GM21390 (cell line): ENCODE results near the gene TRABD2B.

Source experiments
- ATAC-seq: cut with Tn5 transposase; IDR thresholded peaks from one replicate; pipeline ENCODE4 v1.9.1; 2021; ENCODE audit not compliant: unreplicated experiment

TRABD2B gene

DNA sequence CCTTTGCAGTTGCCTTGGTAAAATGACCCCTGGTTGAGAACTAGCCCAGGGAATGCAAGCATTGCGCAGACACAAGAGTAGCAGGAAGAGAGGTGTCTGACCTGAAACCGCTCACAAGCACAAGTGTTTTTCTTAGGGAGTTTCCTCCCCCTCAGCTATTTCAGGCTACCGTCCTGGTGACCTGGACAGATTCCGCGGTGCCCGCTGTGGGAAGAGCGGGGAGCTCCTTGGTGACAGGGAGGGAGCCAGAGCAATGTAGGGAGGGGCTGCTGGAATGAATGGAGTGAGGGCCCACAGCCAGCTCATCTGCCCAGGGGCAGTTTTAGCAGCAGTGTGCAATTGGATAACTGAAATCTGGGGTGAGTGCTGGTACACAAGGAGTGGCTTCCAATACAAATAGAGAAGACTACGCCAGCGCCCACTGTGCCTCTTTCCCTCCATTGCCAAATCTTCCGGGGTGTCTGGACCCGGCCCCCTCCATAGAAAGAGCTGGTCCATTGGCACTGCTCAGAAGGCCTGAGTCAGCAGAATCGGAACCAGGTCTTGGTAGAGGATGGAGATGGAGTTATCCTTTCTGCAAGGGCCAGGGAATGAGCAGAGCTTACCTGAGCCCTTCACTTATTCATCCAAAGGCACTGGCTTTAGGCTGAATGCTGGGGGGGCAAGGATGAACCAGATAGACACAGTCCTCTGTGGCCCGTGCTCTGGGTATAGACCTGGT, 82.8 kb downstream of the TRABD2B start:
- ATAC-seq = no peak

- ATAC-seq = no peak
These were observed 83.9 kb downstream of the TRABD2B start for GRCh38 chr1:47913225-47913823.

GRCh38 chr1:47912756-47913155, 84.4 kb downstream of the TRABD2B start:
- ATAC-seq = no peak

GRCh38 chr1:47911892-47912291, 85.3 kb downstream of the TRABD2B start:
- ATAC-seq = no peak

GRCh38 chr1:47911424-47911823, 85.8 kb downstream of the TRABD2B start:
- ATAC-seq = no peak

- ATAC-seq = no peak
These were observed 88.9 kb downstream of the TRABD2B start for GRCh38 chr1:47908258-47908657.

DNA sequence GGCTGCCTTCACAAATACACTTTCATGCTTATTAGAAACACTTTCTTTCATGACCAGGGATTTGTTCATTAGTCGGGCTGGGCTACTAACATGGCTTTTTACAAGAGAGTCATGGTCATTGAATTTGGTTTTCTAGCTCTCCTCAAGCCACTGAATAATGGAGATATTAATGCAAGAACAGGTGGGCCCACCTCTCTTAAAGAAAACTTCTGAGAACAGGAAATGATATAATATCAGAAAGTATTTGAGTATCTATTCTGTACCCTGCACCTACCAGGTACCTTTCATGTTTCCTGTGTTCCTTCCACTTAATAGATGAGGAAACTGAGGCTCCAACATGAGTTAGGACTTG, 90.0 kb downstream of the TRABD2B start:
- no peak for ATAC-seq

DNA sequence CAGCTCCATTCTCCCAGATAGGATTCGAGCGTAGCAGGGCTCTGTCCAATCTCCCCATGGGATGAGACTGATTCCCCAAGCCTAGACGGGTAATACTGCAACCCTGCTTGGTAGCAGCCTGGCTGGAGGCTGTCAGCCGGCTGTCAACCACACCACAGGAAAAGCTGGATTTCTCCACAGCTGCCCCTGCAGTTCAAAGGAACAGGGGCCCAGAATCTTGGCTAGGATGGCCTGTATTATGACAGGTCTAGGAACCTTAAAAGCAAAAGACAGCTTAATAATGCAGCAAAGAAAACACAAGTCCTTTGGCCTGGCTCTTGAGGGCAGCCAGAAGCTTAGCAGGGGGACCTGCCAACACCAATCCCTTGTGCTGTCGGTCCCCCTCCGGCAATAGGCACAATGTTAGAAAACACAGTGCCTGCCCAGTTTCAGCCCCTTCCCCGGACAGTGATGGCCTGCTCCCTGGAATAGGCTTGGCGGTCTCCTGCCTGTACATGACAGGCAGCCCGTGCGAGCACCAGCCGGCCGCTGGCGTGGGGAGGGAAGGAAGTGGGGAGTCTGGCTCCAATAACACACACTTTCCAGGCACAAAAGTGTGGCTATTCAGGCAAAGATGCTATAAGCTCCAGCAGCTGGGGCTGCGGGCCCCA, 90.5 kb downstream of the TRABD2B start:
- no peak for ATAC-seq

DNA sequence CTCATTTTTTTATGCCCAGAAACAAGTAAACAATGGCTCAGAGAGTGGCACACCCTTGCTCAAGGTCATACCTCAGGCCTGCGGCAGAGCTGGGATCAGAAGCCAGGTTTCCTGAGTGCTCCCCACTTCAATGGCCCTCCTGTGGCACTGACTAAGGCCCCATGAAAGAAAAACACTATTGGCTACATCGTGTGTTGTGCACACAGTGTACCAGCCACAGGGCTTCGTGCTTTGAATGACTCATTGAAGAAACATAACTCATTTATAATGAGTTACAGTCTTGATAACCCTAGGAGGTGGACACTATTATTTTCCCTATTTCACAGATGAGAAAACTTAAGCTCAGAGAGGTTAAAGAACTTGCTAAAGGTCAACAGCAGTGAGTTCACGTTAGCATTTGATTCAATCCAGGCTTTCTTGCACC, 91.2 kb downstream of the TRABD2B start:
- no peak for ATAC-seq

- no peak for ATAC-seq
These were observed 93.5 kb downstream of the TRABD2B start for GRCh38 chr1:47903723-47904122.

- ATAC-seq = no peak
These were observed 96.1 kb downstream of the TRABD2B start for GRCh38 chr1:47901001-47901575.

GRCh38 chr1:47898133-47898845, 98.9 kb downstream of the TRABD2B start:
- no peak for ATAC-seq

DNA sequence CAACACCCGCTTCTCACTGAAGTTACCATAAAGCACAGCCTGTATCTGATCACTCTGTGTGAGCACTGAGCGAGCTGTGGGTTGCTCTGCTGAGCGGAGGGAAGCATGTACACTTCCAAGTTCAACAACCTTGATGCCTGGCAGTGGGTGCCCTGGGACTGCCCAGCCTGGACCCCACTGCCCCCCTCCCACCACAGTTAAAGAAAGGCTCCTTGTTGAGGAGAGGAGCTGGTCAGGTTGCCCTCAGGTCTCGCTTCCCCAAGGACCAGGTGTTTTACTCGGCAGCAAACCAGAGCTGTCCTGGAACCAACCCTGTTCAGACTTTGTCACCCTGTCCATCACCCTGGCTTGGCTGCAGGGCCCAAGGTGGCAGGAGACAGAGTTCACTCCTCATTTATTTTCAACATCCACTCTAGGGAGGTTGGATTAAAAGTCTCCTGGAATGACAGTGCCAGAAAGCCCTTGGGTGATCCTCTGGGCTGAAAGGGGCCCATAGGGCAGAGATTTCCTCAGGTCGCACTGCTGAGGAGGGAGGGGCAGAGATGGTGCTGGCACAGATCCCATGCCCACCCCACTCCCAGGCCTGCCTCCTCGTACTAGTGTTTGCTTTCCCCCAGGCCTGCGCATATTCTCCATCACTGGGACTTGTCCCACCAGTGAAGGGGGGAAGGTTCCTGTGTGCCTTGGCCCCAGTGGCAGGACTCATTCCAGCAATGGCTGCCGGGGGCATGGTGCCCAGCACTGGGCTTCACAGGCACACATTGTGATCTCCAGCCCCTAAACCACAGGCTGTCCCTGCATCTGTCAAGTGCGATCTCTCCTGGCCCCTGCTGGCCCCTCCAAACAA, 101.7 kb downstream of the TRABD2B start:
- no peak for ATAC-seq

- no peak for ATAC-seq
These were observed 102.5 kb downstream of the TRABD2B start for GRCh38 chr1:47894410-47895278.

GRCh38 chr1:47893412-47893811, 103.8 kb downstream of the TRABD2B start:
- no peak for ATAC-seq

GRCh38 chr1:47890779-47891178, 106.4 kb downstream of the TRABD2B start:
- ATAC-seq = no peak

- ATAC-seq = no peak
These were observed 108.9 kb downstream of the TRABD2B start for GRCh38 chr1:47888294-47888629.

DNA sequence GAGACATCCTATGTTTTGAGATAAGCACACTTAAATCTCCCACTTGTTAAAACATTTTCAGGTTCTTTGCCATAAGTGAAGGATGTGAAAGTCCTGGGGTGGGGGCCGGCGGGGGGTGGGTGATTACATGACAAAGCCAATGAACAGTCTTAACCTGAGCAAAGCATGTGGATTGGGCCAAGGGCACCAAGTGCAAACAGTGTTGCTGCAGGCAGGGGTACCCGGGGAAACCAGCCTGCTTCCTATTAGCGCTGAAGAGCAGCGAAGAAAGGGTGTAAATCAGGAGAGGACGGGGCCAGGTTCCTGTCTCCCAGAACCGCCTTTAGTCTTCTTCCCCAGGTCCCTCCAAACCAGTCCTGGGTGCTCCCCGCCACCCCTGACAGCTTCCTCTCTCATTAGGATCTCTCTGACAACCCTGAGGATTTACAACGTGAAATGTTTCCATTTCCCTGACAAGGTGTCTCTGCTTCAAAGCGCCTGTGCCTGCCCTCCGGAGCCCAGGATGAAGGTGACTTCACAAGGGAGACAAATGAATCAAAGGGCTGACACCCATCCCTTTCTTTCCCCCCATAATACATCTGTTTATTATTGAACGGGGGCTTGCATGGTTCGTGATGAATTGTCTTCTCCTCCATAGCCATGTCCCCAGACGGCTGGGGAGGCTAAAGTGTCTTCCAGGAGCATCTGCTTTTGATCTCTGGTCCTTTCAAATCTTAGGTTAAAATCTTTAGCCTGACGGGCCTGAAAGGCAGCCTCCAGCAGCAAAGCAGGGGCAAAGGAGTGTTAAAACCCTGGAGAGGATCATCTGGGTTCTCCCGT, 109.5 kb downstream of the TRABD2B start:
- ATAC-seq = no peak

DNA sequence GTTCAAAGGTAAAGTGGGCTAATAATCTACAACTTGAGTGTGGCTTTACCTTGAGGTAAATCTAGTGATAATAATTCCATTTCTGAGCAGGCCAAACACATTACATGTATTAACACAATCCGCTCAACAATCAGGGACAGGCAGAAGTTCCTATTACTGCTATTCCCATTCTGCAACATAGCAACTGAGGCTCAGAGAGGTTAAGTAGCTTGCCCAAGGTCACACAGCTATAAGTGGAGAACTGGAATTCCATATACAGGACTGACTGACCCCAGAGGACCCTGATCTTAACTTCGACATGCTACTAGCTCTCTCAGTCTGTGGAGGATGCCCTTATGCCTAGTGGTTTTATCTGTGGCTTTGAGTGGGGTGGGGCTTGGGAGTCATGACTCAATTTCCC, 110.1 kb downstream of the TRABD2B start:
- ATAC-seq = no peak
